ENCODE results near the gene CCSER1.
"Not testable (repeated sequence)": the region's sequence is repeated elsewhere in the genome, so short reads cannot be mapped to it uniquely, and the experiment has no call there.

- TF ChIP-seq EZH2 (IDR thresholded peaks at IDR 0.05; ENCODE audit: borderline replicate concordance, low read length); CTCF (IDR thresholded peaks at IDR 0.05; ENCODE audit: low read length): not testable (repeated sequence)
These were observed 1090.7 kb downstream of the CCSER1 start for GRCh38 chr4:91217831-91218403.

Data from OCI-LY1 (cell line).